H9 (cell line): ENCODE results near the gene TMC4. TPM values are rescaled to one million over a fixed set of nuclear protein-coding genes. Genes with fewer than 3 reads are reported as not detected.
A peak's percentile ranks its signal among the peaks of the same experiment; 100 is the strongest.

Experiments used
- DNase-seq: peaks from one replicate; pipeline ENCODE4 v3.0.0-alpha.2; 2017
- H2AFZ ChIP-seq: one replicate; pipeline ENCODE4 v1.6.1; 2013; ENCODE audit warnings: mild to moderate bottlenecking, low read length, control low read depth, moderate library complexity
- H2AK5ac ChIP-seq: 2 replicates; pipeline ENCODE4 v1.6.1; 2013; ENCODE audit warnings: low read length, control low read depth, mixed read lengths; ENCODE audit not compliant: insufficient read length
- H2BK120ac ChIP-seq: one replicate; pipeline ENCODE4 v1.6.1; 2013; ENCODE audit warnings: low read depth, mild to moderate bottlenecking, low read length, control low read depth, inconsistent platforms; ENCODE audit not compliant: poor library complexity, severe bottlenecking
- H2BK12ac ChIP-seq: 2 replicates; pipeline ENCODE4 v1.6.1; 2013; ENCODE audit warnings: low read length, control low read depth, mixed read lengths, low read depth; ENCODE audit not compliant: insufficient read length
- H2BK15ac ChIP-seq: 2 replicates; pipeline ENCODE4 v1.6.1; 2013; ENCODE audit warnings: low read depth, low read length, control low read depth
- H2BK20ac ChIP-seq: one replicate; pipeline ENCODE4 v1.6.1; 2013; ENCODE audit warnings: low read depth, mild to moderate bottlenecking, low read length, control low read depth, inconsistent platforms; ENCODE audit not compliant: poor library complexity, severe bottlenecking
- H2BK5ac ChIP-seq: 2 replicates; pipeline ENCODE4 v1.6.1; 2013; ENCODE audit warnings: low read length, control low read depth, mixed read lengths; ENCODE audit not compliant: insufficient read length
- H3K14ac ChIP-seq: 2 replicates; pipeline ENCODE4 v1.6.1; 2013; ENCODE audit warnings: low read length, control low read depth; ENCODE audit not compliant: insufficient read depth
- H3K18ac ChIP-seq: 2 replicates; pipeline ENCODE4 v1.6.1; 2013; ENCODE audit warnings: low read depth, mild to moderate bottlenecking, mixed read lengths, low read length, control low read depth; ENCODE audit not compliant: insufficient read length
- H3K23ac ChIP-seq: 2 replicates; pipeline ENCODE4 v1.6.1; 2013; ENCODE audit warnings: low read length, control low read depth, mixed read lengths, low read depth; ENCODE audit not compliant: insufficient read length
- H3K23me2 ChIP-seq: 2 replicates; pipeline ENCODE4 v1.6.1; 2013; ENCODE audit warnings: low read depth, mild to moderate bottlenecking, mixed read lengths, low read length, control low read depth; ENCODE audit not compliant: insufficient read length, poor library complexity, severe bottlenecking
- H3K27ac ChIP-seq: 2 replicates; pipeline ENCODE4 v1.5.1; 2013; ENCODE audit warnings: low read length, control low read depth, mixed read lengths, low read depth; ENCODE audit not compliant: insufficient read length
- H3K27me3 ChIP-seq: 2 replicates; pipeline ENCODE4 v1.6.1; 2013; ENCODE audit warnings: low read length, control low read depth, inconsistent platforms; ENCODE audit not compliant: insufficient read depth
- H3K4ac ChIP-seq: 2 replicates; pipeline ENCODE4 v1.6.1; 2013; ENCODE audit warnings: low read depth, mild to moderate bottlenecking, control low read depth, inconsistent platforms, low read length, moderate library complexity
- H3K4me1 ChIP-seq: 2 replicates; pipeline ENCODE4 v1.6.1; 2013; ENCODE audit warnings: low read length, control low read depth, inconsistent platforms; ENCODE audit not compliant: insufficient read depth
- H3K4me2 ChIP-seq: 2 replicates; pipeline ENCODE4 v1.6.1; 2013; ENCODE audit warnings: low read length, control low read depth, mixed read lengths; ENCODE audit not compliant: insufficient read length, insufficient read depth
- H3K56ac ChIP-seq: 2 replicates; pipeline ENCODE4 v1.6.1; 2013; ENCODE audit warnings: low read depth, mild to moderate bottlenecking, mixed read lengths, low read length, control low read depth; ENCODE audit not compliant: insufficient read length
- H3K79me1 ChIP-seq: 2 replicates; pipeline ENCODE4 v1.6.1; 2013; ENCODE audit warnings: low read depth, mild to moderate bottlenecking, moderate library complexity, low read length, control low read depth, inconsistent platforms; ENCODE audit not compliant: insufficient read depth, poor library complexity, severe bottlenecking
- H3K79me2 ChIP-seq: 2 replicates; pipeline ENCODE4 v1.6.1; 2013; ENCODE audit warnings: low read length, control low read depth, inconsistent platforms; ENCODE audit not compliant: insufficient read depth
- H3K9ac ChIP-seq: 2 replicates; pipeline ENCODE4 v1.6.1; 2013; ENCODE audit warnings: low read length, control low read depth, mixed read lengths; ENCODE audit not compliant: insufficient read length; ENCODE audit errors: extremely low read depth
- H3K9me3 ChIP-seq: one replicate; pipeline ENCODE4 v1.6.1; 2013; ENCODE audit warnings: low read depth, low read length, inconsistent platforms; ENCODE audit not compliant: control insufficient read depth
- H3T11ph ChIP-seq: one replicate; pipeline ENCODE4 v1.6.1; 2013; ENCODE audit warnings: mild to moderate bottlenecking, low read length, control low read depth, inconsistent platforms
- H4K20me1 ChIP-seq: one replicate; pipeline ENCODE4 v1.6.1; 2013; ENCODE audit not compliant: control insufficient read depth, insufficient read length, insufficient read depth
- H4K5ac ChIP-seq: 2 replicates; pipeline ENCODE4 v1.6.1; 2013; ENCODE audit warnings: low read depth, mild to moderate bottlenecking, mixed read lengths, low read length, control low read depth; ENCODE audit not compliant: insufficient read length
- H4K8ac ChIP-seq: replicated peaks from 2 replicates; pipeline ENCODE4 v1.6.1; 2013; ENCODE audit warnings: low read length, control low read depth, mixed read lengths, low read depth; ENCODE audit not compliant: insufficient read length
- H4K91ac ChIP-seq: 2 replicates; pipeline ENCODE4 v1.6.1; 2013; ENCODE audit warnings: low read depth, mild to moderate bottlenecking, moderate library complexity, mixed read lengths, low read length, control low read depth; ENCODE audit not compliant: insufficient read length
- H3K27ac Mint-ChIP-seq, 3 experiments: 2 replicates in 2 of 3; 3 replicates in 1 of 3; pipeline ENCODE4 v1.8.0; 2020 to 2021; ENCODE audit warnings: mixed read lengths in 3 of 3, mild to moderate bottlenecking in 1 of 3, moderate library complexity in 1 of 3
- H3K27me3 Mint-ChIP-seq: 2 replicates; pipeline ENCODE4 v1.8.0; 2021; ENCODE audit warnings: low read depth, mild to moderate bottlenecking, moderate library complexity, mixed read lengths
- H3K36me3 Mint-ChIP-seq, 3 experiments: 2 replicates in 2 of 3; 3 replicates in 1 of 3; pipeline ENCODE4 v1.8.0; 2020 to 2021; ENCODE audit warnings: low read depth in 3 of 3, mixed read lengths in 3 of 3; ENCODE audit not compliant: insufficient read depth in 1 of 3
- H3K4me1 Mint-ChIP-seq, 2 experiments: 2 replicates each; pipeline ENCODE4 v1.8.0; 2020; ENCODE audit warnings: mixed read lengths in 2 of 2
- H3K4me3 Mint-ChIP-seq, 2 experiments: 2 replicates in 1 of 2; 3 replicates in 1 of 2; pipeline ENCODE4 v1.8.0; 2020 to 2021; ENCODE audit warnings: mild to moderate bottlenecking in 2 of 2, mixed read lengths in 2 of 2, moderate library complexity in 1 of 2
- H3K9me3 Mint-ChIP-seq, 2 experiments: 2 replicates in 1 of 2; 3 replicates in 1 of 2; pipeline ENCODE4 v1.8.0; 2020; ENCODE audit warnings: mild to moderate bottlenecking in 2 of 2, mixed read lengths in 2 of 2, moderate library complexity in 1 of 2
- CTCF ChIP-seq: fragments of 200-600 bp; sonication (generic); conservative IDR thresholded peaks from 3 replicates; pipeline ENCODE4 v1.8.0; 2021; ENCODE audit warnings: antibody characterized with exemption, mild to moderate bottlenecking
- WGBS: extraction: QIAGEN DNeasy Blood & Tissue Kit; methylation state at CpG from one replicate; pipeline ENCODE4 v1.1.7; 2013; ENCODE audit warnings: missing lambda C conversion rate, low lambda C conversion rate, mixed read lengths; ENCODE audit not compliant: insufficient read length; ENCODE audit errors: extremely low coverage; 5-methylcytosine and 5-hydroxymethylcytosine counted together
- total RNA-seq: library from RNA; stranded (reverse); gene quantifications from 2 replicates; pipeline ENCODE4 v1.2.1, GENCODE V29; 2021

The TMC4 gene
- total RNA-seq, 1 experiment from 2014 or later = 12.2 TPM

GRCh38 chr19:54115109-54116063 lies 57.6 kb downstream of the TMC4 start, which contains the start of the genes PRPF31 and TFPT:
Gene PRPF31, plus strand, starts transcription at chr19:54115754. Its CDS starts 2,525 bp downstream, at chr19:54118279.
Gene TFPT, minus strand, starts transcription at chr19:54115657. Its CDS starts 388 bp downstream, at chr19:54115269.
- Histone ChIP-seq H2AFZ (peak within 1 kb of the TSS; percentile 90), H3K9me3 (no peaks in the 10 kb centered on the region), H3K23ac (no peak within 1 kb of the TSS), H3T11ph (no peak within 1 kb of the TSS), H3K23me2 (peaks cover 7% of the 10 kb centered on the region), H3K9ac (peak within 1 kb of the TSS; percentile 90), H3K79me1 (peaks cover 7% of the 10 kb centered on the region), H2BK15ac (no peak within 1 kb of the TSS), H3K4me1 (no peaks in the 10 kb centered on the region; the same call in 1 of the 2 replicates), H2BK12ac (no peak within 1 kb of the TSS), H2BK5ac (peak within 1 kb of the TSS; percentile 79), H3K79me2 (no peaks in the 10 kb centered on the region; the same call in 1 of the 2 replicates), H2BK20ac (no peak within 1 kb of the TSS), H4K91ac (no peak within 1 kb of the TSS), H3K56ac (no peak within 1 kb of the TSS), H3K27ac (no peak within 1 kb of the TSS), H3K4ac (no peak within 1 kb of the TSS), H3K4me2 (peak within 1 kb of the TSS; percentile 85), H4K20me1 (no peaks in the 10 kb centered on the region), H4K8ac (no peak within 1 kb of the TSS), H2BK120ac (no peak within 1 kb of the TSS), H3K18ac (peak within 1 kb of the TSS; percentile 96), H3K27me3 (no peaks in the 10 kb centered on the region), H4K5ac (peak within 1 kb of the TSS; percentile 50), H2AK5ac (no peak within 1 kb of the TSS), H3K14ac (peak within 1 kb of the TSS; percentile 97)
- Mint-ChIP-seq H3K4me3 (peak within 1 kb of the TSS; percentile 82 to 94), H3K9me3 (peaks cover 0 to 7% of the 10 kb centered on the region in 2 experiments; a peak in 2 of 5 replicates), H3K36me3 (peaks cover 17 to 51% (median 49%) of the 10 kb centered on the region in 3 experiments), H3K27me3 (peaks cover 1% of the 10 kb centered on the region), H3K4me1 (peaks cover 9 to 18% of the 10 kb centered on the region in 2 experiments), H3K27ac (peak within 1 kb of the TSS; percentile 93 to 99 (median 94))
- DNase-seq = peak; percentile 96
- no peak for TF ChIP-seq CTCF
- no CpG with 5 or more reads among the region's 60 CpGs for WGBS
